Suprapubic skin (tissue), 4 donors: Measurements from ENCODE around the gene GADL1. TPM values are rescaled to one million over a fixed set of nuclear protein-coding genes. Genes with fewer than 3 reads are reported as not detected.

Experiments used
- DNase-seq, 2 donors: peaks; one replicate each; pipeline ENCODE4 v3.0.0-alpha.2; 2019; ENCODE audit warnings: low spot score in 2 of 2
- H3K27ac ChIP-seq: fragments of 200-600 bp; sonication (generic); one replicate; pipeline ENCODE4 v1.5.1; 2019
- H3K27me3 ChIP-seq: fragments of 200-600 bp; sonication (generic); one replicate; pipeline ENCODE4 v1.5.1; 2019
- H3K36me3 ChIP-seq: fragments of 200-600 bp; sonication (generic); one replicate; pipeline ENCODE4 v1.5.1; 2019
- H3K4me1 ChIP-seq: fragments of 200-600 bp; sonication (generic); one replicate; pipeline ENCODE4 v1.5.1; 2019
- H3K4me3 ChIP-seq: fragments of 200-600 bp; sonication (generic); one replicate; pipeline ENCODE4 v1.5.1; 2019; ENCODE audit warnings: mild to moderate bottlenecking
- H3K9me3 ChIP-seq: fragments of 200-600 bp; sonication (generic); one replicate; pipeline ENCODE4 v1.5.1; 2019
- EP300 ChIP-seq: sonication (generic); formaldehyde crosslinking; IDR thresholded peaks from one replicate; pipeline ENCODE4 v1.6.1; 2017; ENCODE audit warnings: antibody characterized with exemption
- POLR2A ChIP-seq, 2 donors: fragments of 450-650 bp; IDR thresholded peaks; one replicate each; pipeline ENCODE4 v1.6.1; 2017; ENCODE audit warnings: antibody characterized with exemption in 2 of 2, mild to moderate bottlenecking in 2 of 2, moderate library complexity in 2 of 2
- POLR2AphosphoS5 ChIP-seq, 3 donors: sonication (generic); formaldehyde crosslinking; IDR thresholded peaks; one replicate each; pipeline ENCODE4 v1.6.1; 2017; ENCODE audit warnings: antibody characterized with exemption in 3 of 3
- WGBS: methylation state at CpG from one replicate; pipeline ENCODE4 v1.1.5; 2018; 5-methylcytosine and 5-hydroxymethylcytosine counted together
- total RNA-seq, 4 donors: library from RNA; depleted of rRNA; stranded (reverse); fragments of >200 nt; gene quantifications; one replicate each; pipeline ENCODE4 v1.1.0, GENCODE V29; 2016
- TF ChIP-seq, protein P1 (sequence below), 2 donors: fragments of 200-600 bp in 1 of 2; fragments of 450-650 bp in 1 of 2; sonication (generic) in 1 of 2; IDR thresholded peaks; one replicate each; pipeline ENCODE4 v1.5.1; 2016 to 2019; ENCODE audit warnings: antibody characterized with exemption in 2 of 2, mild to moderate bottlenecking in 1 of 2, moderate library complexity in 1 of 2

Gene GADL1, protein sequence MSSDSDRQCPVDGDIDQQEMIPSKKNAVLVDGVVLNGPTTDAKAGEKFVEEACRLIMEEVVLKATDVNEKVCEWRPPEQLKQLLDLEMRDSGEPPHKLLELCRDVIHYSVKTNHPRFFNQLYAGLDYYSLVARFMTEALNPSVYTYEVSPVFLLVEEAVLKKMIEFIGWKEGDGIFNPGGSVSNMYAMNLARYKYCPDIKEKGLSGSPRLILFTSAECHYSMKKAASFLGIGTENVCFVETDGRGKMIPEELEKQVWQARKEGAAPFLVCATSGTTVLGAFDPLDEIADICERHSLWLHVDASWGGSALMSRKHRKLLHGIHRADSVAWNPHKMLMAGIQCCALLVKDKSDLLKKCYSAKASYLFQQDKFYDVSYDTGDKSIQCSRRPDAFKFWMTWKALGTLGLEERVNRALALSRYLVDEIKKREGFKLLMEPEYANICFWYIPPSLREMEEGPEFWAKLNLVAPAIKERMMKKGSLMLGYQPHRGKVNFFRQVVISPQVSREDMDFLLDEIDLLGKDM
- not detected for total RNA-seq

DNA sequence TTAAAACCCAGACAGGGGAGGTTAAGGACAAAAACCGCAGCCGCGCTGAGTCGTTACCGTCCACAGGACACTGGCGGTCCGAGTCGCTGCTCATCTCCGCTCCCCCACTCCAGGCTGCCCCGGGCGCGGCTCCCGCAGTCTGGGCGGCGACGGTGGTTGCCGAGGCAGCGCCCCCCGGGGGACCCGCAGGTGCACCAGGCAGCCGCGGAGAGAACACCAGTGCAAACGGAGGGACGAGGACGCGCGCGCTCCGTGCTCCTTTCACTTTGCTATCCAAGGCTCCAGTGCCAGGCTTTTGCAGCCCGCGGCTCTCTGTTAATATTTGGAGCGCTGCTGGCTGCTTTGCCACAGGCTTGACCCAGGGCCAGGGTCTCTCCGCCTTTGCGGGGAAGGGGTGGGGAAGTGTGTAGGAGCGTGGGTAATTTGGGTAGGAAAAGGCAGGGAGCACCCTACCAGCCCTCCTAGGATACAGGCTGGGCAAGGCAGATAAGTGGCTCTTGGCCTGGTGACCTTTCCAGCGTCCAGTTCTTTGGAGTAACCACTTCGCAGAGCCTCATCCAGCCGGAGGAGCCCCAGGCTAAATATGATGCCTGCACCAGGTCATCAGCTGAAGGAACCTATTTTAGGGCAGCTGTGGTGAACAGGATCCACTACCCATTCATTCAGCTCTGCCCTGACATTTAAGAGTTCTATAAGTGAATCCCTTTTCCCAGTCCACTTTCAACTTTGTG is at the start of gene GADL1:
TSS of gene GADL1 (minus strand) at position 141 of the 731 bp plus-strand sequence. CDS start at position 94, 47 bp downstream.
- Histone ChIP-seq H3K4me3 (peak within 1 kb of the TSS; percentile 53), H3K36me3 (no peaks in the 10 kb centered on the region), H3K27me3 (peaks cover 26% of the 10 kb centered on the region), H3K27ac (no peak within 1 kb of the TSS), H3K9me3 (no peaks in the 10 kb centered on the region), H3K4me1 (no peaks in the 10 kb centered on the region)
- WGBS, result 15% methylated on average over 31 of the region's 38 CpGs
- peak in 1 of 2 donors; percentile 60 for DNase-seq
- TF ChIP-seq, protein P1, sequence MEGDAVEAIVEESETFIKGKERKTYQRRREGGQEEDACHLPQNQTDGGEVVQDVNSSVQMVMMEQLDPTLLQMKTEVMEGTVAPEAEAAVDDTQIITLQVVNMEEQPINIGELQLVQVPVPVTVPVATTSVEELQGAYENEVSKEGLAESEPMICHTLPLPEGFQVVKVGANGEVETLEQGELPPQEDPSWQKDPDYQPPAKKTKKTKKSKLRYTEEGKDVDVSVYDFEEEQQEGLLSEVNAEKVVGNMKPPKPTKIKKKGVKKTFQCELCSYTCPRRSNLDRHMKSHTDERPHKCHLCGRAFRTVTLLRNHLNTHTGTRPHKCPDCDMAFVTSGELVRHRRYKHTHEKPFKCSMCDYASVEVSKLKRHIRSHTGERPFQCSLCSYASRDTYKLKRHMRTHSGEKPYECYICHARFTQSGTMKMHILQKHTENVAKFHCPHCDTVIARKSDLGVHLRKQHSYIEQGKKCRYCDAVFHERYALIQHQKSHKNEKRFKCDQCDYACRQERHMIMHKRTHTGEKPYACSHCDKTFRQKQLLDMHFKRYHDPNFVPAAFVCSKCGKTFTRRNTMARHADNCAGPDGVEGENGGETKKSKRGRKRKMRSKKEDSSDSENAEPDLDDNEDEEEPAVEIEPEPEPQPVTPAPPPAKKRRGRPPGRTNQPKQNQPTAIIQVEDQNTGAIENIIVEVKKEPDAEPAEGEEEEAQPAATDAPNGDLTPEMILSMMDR (IDR thresholded peaks at IDR 0.05), result no peak
- TF ChIP-seq POLR2A (IDR thresholded peaks at IDR 0.05), result no peak
- no peak for TF ChIP-seq EP300
- no peak for TF ChIP-seq POLR2AphosphoS5 (IDR thresholded peaks at IDR 0.05)

DNA sequence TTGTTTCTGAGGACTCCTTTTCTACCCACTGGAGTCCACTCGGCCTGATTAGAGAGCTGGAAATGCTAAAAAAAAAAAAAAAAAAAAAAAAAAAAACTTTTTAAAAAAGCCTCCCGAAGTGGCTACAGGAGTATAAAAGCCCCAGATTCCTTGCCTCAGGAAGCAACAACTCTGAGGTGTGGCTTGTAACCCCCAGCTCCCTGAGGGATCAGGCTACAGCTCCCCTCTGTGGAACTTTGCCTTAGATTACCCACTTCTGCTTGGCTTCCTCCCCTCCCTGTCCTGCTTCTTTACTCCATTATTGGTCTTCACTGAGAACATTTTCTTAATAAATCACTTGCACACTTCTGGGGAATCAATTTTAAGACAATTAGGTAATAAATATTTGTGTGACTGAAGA is 49.7 kb upstream of the GADL1 start:
- Histone ChIP-seq H3K36me3 (no peaks in the 10 kb centered on the region), H3K9me3 (no peaks in the 10 kb centered on the region), H3K27ac (no peak overlapping the region), H3K27me3 (no peaks in the 10 kb centered on the region), H3K4me1 (no peaks in the 10 kb centered on the region), H3K4me3 (no peak overlapping the region)
- TF ChIP-seq, protein P1 (IDR thresholded peaks at IDR 0.05), result no peak
- TF ChIP-seq POLR2A (IDR thresholded peaks at IDR 0.05) (no peak), POLR2AphosphoS5 (IDR thresholded peaks at IDR 0.05) (no peak), EP300 (no peak)
- no peak for DNase-seq
- WGBS, result 59% methylated on average over 2 of the region's 2 CpGs

DNA sequence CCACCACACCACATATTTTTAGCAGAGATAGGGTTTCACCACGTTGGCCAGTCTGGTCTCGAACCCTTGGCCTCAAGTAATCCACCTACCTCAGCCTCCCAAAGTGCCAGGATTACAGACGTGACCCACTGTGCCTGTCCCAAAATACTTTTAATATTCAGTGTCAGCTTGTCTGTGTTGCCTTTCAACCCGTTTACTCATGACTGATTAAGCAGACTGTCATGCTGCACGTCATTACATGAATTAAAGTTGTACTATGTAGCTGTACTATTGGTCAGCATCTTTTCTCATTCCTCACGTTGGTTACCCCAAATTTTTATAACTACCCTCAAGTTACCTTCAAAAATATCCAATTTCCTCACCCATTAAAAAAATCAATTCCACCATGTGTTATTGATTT is 48.7 kb upstream of the GADL1 start:
- H3K4me3 ChIP-seq, result no peak overlapping the region
- no peak for TF ChIP-seq POLR2AphosphoS5 (IDR thresholded peaks at IDR 0.05)
- TF ChIP-seq POLR2A (IDR thresholded peaks at IDR 0.05), result no peak
- TF ChIP-seq, protein P1 (IDR thresholded peaks at IDR 0.05), result no peak
- TF ChIP-seq EP300, result no peak
- no peak for DNase-seq
- H3K36me3 ChIP-seq, result no peaks in the 10 kb centered on the region
- no peaks in the 10 kb centered on the region for H3K4me1 ChIP-seq
- no peak overlapping the region for H3K27ac ChIP-seq
- no peaks in the 10 kb centered on the region for H3K9me3 ChIP-seq
- 69% methylated on average over 6 of the region's 6 CpGs for WGBS
- H3K27me3 ChIP-seq, result no peaks in the 10 kb centered on the region

DNA sequence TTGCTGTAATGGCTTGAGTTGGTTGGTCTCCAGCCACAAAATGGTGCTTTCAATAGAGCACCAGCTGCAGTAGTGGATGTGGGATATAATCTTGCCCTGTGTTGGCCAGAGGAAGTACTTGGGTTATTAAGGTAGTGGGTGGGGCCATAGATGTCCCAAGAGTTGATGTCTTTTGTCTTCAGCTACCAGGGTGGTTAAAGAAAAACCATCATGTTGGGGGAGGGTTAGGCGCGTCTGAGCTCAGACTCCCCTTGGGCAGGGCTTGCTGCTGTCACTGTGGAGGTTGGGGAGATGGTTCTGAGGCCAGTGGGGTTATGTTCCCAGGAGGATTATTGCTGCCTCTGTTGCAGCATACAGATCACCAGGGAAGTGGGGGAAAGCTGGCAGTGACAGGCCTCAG is 46.9 kb upstream of the GADL1 start:
- WGBS, result 92% methylated on average over 2 of the region's 2 CpGs
- no peak overlapping the region for H3K27ac ChIP-seq
- DNase-seq, result no peak
- no peaks in the 10 kb centered on the region for H3K9me3 ChIP-seq
- no peak overlapping the region for H3K4me3 ChIP-seq
- TF ChIP-seq POLR2A (IDR thresholded peaks at IDR 0.05) (no peak), POLR2AphosphoS5 (IDR thresholded peaks at IDR 0.05) (no peak), EP300 (no peak)
- TF ChIP-seq, protein P1 (IDR thresholded peaks at IDR 0.05), result no peak
- H3K27me3 ChIP-seq, result no peaks in the 10 kb centered on the region
- no peaks in the 10 kb centered on the region for H3K36me3 ChIP-seq
- H3K4me1 ChIP-seq, result no peaks in the 10 kb centered on the region

DNA sequence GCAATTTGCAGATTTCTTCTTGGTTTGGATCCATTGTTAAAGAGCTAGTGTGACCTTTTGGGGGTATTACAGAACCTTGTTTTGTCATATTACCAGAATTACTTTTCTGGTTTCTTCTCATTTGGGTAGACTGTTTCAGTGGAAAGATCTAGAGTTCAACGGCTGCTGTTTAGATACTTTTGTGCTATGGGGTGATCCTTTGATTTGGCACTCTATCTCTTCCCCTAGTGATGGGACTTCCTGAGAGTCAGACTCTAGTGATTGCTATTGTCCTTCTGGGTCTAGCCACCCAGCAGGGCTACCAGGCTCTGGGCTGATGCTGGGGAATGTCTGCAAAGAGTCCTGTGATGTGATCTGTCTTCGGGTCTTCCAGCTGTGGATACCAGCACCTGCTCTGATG is 46.3 kb upstream of the GADL1 start:
- Histone ChIP-seq H3K4me1 (no peaks in the 10 kb centered on the region), H3K9me3 (no peaks in the 10 kb centered on the region), H3K27me3 (no peaks in the 10 kb centered on the region), H3K27ac (no peak overlapping the region), H3K36me3 (no peaks in the 10 kb centered on the region), H3K4me3 (no peak overlapping the region)
- TF ChIP-seq POLR2A (IDR thresholded peaks at IDR 0.05) (no peak), POLR2AphosphoS5 (IDR thresholded peaks at IDR 0.05) (no peak), EP300 (no peak)
- TF ChIP-seq, protein P1 (IDR thresholded peaks at IDR 0.05), result no peak
- WGBS, result 100% methylated on average over 2 of the region's 2 CpGs
- no peak for DNase-seq
